ENCODE results near the gene TADA2A.
"Not testable (repeated sequence)": the region's sequence is repeated elsewhere in the genome, so short reads cannot be mapped to it uniquely, and the experiment has no call there.

The TADA2A gene

DNA sequence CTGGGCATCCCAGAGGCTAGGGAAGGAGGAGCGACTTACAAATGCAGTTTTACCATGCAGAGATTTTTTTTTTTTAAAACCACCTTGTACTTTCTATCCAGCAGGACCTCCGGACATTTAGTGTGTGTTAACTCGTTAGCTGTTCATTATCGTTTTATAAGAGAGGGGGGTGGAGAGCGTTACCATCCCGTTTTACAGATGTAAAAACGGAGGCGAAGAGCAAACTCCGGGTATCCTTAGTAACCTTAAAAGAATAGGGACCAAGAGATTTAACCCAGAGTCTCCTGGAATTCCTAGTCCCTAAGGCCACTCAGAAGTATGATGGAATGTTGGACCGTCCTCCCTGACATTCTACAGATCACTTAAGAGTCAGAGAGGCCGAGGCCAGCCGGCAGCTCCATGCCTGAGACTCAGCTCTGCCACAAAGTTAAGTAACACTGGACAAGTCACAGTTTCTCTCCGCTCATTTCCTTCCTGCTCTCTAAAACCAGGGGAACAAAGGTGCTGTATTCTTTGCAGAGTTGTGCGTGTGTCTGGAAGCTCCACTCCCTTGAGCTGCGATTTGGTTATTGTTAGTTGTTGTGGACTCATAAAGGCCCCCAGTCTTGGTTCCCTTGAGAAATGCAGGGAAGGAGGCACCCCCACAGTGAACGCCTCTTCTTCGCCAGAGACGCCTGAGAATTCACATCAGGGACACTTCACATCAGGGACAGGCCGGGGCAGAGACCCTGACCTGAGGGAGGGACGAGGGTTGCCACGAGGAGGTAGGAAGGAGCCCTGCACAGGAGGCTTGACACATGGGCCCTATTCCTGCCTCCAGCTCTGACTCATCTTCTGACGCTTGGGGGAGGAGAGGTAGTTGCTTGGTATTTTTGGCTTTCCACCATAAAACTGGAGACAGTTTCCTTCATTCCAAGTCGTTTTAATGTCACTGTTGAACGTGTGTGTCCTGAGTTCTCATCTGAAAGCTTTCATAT is 84.2 kb downstream of the TADA2A start:
- DNase-seq (ENCODE audit: low read depth in 2 of 2): no peak

DNA sequence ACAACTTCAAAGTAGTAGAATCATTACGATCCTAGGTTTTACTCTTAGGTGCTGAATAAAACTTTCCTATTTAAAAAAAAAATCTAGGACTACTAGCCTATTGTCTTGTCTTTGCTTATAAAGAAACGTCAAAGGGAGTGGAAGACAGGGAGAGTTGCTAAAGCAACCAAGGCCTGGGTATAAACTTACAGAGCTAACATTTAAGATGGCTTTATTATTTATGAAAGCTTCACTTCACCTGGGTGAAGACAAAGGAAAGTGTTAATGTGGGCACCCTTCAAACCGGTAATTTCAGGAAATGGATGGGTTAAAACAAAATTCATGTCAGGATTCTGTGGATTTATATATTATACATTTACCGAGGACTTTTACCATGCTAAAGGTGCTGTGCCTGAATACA is 85.5 kb downstream of the TADA2A start:
- DNase-seq (ENCODE audit: low read depth in 2 of 2): no peak

DNA sequence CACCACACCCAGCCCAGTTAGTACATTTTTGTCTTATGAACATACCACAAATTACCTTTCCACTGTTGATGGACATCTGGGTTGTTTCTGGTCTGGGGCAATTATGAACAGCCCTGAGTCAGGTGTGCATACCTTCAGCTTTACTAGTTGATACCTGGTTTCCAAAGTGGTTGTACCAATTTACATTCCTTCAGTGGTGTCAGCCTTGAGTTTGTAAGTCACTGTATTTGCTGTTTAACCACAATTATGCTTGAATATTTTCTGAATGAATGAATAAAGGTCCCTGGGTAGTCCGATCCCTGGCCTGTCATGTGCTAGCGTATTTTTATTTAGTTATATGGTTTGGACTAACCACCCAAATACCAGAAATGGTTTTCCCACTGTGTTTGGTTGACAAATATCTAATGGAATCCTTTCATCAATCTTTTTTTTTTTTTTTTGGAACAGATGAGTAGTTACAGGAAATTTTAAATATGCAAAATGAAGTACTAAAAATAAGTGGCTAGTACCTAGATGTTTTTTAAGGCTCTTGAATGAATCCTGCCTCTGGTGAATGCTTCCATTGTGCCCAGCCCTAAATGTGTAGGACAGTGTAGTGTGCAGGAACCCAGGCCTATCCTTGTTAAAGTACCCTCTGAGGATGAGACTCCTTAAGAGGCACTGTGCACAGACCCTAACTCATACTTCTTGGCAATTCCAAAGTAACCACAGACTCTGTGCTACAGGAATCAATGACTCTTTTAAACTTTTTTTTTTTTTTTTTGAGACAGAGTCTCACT is 86.8 kb downstream of the TADA2A start:
- no peak for DNase-seq (ENCODE audit: low read depth in 2 of 2)

DNA sequence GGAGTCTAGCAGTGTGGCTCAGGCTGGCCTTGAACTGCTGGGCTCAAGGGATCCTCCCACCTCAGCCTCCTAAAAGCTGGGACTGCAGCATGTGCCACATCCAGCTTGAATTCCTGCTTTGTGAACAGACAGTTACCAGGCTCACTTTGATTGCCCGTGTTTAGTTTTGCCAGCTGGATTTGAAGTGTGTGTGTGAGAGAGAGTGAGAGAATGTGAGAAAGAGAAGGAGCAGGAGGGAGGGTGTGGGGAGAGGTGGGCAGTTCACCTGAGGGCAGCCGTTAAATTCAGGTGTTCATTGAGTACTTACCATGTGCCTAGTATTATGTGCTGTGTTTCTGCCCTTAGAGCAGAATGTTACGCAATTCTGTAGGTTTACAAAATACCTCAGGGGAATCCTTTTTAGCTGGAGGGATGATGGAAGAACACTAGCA is 87.7 kb downstream of the TADA2A start:
- DNase-seq (ENCODE audit: low read depth in 2 of 2): no peak

DNA sequence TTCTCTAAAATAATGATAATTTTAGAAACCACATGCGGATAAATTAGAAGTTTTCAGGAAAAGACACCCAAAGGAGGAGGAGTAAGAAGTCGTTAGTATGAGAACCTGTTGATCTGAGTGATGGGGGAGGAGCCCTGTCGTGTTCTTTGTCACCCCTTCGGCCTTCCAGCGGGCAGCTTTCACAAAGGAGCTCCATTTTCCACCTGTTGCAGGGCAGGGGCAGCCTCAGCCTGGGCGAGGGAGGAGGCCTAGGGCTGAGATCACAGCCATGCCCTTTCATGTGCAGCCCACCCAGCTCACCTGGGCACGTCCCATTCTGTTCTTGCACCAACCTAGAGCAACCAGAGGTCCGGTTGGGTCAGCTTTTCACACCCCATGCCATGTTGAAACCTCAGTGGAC is 88.3 kb downstream of the TADA2A start:
- no peak for DNase-seq (ENCODE audit: low read depth in 2 of 2)

DNA sequence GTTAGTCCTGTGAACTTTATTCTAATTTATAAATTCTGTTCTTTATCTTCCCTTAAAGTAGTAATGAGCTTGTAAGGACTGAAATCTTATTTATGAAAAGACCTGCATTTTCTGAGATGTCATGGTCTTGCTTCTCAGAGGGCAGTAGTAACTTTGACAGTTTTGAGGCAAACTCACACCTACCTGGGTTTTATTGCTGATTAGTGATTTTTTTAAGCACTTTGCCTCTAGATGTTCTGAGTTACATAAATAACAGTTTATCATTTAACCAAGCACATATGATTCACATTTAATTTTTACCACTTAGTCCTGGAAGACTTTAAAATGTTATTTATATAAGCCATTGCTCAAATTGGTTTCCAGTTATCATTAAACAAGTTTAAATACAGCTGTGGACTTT is 93.7 kb downstream of the TADA2A start:
- no peak for DNase-seq (ENCODE audit: low read depth in 2 of 2)

DNA sequence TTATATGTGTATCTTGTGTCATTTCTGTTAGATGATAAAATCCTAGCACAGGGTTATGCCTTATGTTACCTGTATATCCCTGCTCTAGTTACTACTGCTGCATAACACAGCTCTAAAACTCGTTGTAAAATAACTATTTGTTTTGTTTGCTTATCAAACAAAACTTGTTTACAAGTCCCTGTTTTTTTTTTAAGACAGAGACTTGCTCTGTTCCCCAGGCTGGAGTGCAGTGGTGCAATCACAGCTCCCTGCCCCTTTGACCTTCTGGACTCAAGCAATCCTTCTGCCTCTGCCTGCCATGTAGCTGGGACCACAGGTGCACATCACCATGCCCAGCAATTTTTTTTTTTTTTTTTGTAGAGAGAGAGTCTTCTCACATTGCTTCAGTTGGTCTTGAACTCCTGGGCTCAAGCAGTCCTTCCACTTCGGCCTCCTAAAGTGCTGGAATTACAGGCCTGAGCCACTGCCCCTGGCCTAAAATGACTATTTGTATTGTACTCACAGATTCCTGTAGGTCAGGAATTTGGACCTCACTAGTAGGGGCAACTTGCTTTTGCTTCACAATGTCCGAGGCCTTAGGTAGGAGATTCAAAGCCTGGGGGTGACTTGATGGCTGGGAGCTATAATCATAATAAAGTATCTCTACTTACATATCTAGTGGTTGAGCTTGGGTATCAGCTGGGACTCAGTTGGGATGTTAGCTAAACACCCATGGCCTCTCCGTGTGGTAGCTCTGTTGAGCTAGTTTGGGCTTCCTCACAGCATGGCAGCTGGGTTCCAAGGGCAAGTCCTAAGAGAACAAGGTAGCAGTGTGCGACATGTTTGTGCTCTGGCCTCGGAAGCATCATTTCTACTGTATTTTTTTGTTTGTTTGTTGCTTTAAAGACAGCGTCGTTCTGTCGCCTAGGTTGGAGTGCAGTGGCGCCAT is 95.6 kb downstream of the TADA2A start:
- no peak for DNase-seq (ENCODE audit: low read depth in 2 of 2)

DNA sequence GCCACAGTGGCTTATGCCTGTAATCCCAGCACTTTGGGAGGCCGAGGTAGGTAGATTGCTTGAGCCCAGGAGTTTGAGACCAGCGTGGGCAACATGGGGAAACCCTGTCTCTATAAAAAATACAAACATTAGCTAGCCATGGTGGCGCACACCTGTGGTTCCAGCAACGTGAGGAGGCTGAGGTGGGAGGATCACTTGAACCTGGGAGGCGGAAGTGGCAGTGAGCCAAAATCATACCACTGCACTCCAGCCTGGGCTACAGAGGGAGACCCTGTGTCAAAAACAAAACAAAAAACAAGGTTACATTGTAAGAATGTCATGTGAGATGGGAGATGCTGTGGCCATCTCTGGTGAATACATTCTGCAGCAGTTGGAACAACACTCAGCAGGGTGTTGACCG is 96.5 kb downstream of the TADA2A start:
- no peak for DNase-seq (ENCODE audit: low read depth in 2 of 2)

DNA sequence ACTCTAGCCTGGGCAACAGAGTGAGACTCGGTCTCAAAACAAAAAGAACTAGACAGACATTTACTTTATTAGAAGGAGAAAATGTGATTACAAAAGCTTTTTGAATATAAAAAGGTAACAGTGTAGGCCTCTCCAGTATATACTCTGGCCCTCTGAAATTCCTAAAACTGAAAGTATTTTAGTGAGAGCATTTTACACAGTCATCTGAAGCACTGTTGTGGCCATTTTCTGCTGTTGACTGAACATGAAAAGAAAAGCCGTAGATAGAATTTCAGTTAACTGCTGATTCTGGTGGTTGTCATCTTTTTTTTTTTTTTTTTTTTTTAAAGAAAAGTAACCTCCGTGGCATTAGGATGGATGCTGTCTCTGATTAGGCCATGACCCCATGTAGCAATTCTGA is 98.6 kb downstream of the TADA2A start:
- DNase-seq (ENCODE audit: low read depth in 2 of 2): no peak

DNA sequence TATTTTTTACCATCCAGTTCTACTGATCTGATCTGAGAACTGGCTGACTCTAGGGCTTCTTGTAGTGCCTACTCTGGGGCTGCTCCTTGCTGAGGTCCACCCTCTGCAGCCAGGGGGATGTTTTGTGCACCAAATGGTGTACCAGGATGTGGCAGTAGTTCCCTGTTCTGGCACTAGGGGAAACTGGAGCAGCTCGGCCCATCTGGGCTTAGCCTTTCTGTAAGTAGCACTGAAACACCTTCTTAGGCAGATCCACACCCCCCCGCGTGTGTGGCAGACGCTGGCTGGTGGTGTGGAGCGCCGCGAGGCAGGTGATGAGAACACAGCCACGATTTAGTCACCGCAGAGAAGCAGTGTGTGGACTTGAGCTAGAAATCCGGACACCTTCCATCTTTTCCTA is 100.0 kb downstream of the TADA2A start:
- DNase-seq (ENCODE audit: low read depth in 2 of 2): no peak

DNA sequence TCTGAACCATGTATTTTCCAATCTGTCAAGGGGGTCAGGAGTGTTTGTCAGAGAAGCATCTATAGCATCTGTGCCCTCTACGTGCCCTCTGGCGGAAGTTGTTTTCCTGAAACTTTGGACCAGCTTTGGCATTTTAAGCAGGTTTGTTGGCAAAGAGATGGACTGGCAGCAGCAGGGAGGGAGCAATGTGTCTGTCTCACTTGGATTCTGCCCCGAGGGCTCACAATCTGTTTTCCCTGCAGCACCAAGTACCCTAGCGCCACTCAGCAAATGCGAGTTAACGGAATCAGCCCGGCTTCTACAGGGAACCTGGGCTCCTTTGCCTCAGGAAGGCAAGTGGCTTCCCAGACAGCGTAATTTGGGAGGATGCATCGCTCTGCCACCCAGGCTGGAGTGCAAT is 100.4 kb downstream of the TADA2A start:
- no peak for DNase-seq (ENCODE audit: low read depth in 2 of 2)

DNA sequence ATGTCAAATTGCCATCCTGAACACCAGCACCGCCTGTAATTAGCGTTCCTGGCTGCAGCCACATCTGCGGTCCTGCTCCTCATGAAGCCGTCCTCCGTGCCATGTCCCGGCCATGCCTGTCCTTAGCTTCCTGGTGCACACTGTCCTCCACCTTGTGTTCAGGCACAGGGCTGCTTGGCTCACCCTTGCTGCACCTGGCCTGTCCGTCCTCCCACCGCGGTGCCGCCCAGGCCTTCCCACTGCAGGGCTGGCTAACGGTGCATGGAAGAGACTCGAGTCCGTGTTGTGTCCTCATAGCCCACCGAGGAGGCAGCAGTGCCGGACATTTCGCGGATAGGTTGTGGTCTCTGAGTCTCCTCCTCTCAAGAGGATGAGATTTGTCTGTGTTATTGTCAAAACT is 103.4 kb downstream of the TADA2A start:
- DNase-seq (ENCODE audit: low read depth in 2 of 2): no peak

DNA sequence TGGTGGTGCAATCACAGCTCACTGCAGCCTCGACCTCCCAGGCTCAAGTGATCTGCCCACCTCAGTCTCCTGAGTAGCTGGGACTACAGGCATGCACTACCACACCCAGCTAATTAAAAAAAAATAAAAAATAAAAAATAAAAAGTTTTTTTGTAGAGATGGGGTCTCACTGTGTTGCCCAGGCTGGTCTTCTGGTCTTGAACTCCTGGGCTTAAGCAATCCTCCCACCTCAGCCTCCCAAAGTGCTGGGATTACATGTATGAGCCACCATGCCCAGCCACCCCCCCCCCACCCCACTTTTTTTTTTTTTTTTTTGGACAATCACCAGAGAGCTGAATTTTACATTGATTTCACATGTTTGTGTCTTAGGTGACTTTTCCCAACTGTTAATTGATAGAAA is 105.0 kb downstream of the TADA2A start:
- DNase-seq (ENCODE audit: low read depth in 2 of 2): not testable (repeated sequence)

DNA sequence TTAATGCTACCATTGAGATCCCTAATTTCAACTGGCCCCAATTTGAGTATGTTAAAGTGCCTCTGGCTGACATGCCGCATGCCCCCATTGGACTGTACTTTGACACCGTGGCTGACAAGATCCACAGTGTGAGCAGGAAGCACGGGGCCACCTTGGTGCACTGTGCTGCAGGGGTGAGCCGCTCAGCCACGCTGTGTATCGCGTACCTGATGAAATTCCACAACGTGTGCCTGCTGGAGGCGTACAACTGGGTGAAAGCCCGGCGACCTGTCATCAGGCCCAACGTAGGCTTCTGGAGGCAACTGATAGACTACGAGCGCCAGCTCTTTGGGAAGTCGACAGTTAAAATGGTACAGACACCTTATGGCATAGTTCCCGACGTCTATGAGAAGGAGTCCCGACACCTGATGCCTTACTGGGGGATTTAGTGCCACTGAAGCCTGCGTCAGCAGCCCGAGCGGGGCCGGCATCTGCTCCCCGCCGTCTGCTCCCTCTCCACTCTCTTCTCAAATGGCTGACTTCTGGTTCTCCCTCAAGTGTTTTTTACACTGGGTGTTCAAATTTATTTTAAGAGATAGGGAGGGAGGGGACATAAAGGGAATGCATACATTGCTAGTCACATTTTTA is 105.9 kb downstream of the TADA2A start:
- DNase-seq (ENCODE audit: low read depth in 2 of 2): no peak

DNA sequence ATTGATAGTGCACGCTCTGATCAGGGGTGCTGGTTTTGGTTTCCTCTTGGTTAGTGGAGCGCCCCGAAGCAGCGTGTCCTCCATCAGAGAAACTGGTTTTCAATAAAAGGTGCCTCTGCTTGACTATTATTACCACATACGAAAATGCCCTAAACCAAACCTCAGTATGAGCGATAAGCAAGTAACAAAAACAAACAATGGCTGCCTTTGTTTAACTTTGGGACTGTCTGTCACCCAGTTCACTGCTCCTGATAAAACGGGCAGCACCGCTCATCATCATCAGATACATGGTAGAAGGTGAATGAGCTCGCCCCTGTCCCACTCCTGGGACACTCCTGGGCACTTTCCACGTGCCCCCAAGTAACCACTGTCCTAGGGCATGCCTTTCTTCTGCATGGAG is 107.0 kb downstream of the TADA2A start:
- DNase-seq (ENCODE audit: low read depth in 2 of 2): no peak

DNA sequence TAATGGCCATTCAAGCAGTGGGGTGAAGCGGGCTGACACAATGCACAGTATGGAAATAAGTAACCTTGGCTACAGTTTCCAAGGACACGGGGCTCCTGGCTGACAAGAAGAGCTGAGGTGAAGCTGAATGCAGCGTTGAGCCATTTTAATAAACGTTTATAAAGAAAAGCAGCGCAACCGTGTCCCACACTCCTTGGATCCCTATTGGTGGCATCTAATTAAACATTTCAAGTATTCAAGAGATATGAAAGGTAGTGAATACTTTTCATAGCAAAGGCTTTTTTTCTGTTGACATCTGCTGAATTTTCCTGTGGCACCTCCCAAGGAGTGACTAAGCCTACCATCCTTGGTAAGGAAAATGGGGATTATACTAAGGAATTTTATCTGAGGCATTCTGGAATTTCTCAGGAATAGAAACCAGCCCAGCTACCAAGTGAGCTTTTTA is 109.5 kb downstream of the TADA2A start:
- no peak for DNase-seq (ENCODE audit: low read depth in 2 of 2)

DNA sequence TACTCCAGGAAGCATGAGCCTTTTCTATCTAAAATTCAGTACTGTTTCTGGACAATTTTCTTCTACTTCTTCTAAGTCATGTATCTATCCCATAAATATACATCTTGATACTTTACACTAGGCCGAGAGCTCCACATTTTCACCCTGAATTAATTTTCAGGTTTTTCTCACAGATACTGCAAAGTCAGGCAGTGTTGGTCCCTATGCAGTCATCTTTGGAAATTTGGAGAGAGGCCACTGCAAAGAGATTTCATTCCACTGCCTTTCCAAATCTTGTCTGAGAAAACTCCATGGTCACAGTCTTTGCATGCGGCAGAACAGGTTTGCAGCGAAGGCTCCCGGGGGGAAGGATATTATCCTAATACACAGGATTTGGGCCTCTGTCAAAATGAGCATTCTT is 111.2 kb downstream of the TADA2A start:
- DNase-seq (ENCODE audit: low read depth in 2 of 2): no peak

DNA sequence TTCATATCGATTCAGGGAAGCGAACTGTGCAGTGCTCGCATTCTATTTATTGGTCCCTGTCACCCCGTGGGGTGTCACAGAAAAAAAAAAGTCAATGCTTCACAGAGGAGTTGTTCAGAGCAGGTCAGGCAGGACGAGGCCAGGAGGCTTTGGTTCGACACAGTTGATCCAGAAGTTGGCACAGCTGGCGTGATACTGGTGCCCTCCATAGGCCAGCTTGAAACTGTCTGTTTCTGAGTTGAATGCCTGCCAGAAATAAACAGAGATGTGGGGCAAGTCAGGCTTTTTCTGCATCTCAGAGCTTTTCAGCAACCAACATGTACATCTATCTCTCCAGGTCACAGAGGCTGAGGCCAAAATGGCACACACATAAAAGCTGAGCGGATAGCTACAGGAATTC is 112.1 kb downstream of the TADA2A start:
- no peak for DNase-seq (ENCODE audit: low read depth in 2 of 2)

DNA sequence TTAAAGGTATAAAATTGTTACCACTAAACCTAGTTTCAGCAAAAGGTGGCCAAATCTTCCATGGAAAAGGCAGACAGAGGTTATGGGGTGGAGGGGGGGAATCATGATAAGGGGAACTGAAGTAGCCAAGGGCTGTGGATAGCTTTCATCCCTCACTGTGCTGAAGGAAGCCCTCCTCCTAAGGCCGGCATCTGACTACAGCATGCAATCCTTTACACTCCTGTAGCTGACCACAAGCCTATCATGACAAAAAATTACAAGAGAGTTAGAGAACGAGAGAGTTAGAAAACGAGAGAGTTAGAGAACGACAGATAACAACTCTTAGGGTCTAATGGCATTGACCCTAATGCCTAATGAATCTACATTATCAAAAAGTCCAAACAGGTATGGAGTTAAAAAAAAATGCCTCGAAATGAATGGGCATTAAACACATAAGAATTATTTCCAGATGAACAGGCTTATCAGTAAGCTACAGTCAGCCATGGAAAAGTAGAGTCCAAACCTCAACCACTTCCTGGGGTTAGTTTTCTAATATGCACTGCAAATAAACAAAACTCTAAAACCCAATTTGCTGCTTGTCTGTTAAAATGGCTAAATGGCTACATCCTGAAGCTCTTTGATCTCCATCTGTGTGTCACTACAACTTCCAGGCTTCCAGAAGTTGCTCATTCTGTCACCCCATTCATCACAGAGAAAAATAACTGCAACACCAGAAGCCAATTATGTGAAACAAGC is 112.7 kb downstream of the TADA2A start:
- DNase-seq (ENCODE audit: low read depth in 2 of 2): no peak

DNA sequence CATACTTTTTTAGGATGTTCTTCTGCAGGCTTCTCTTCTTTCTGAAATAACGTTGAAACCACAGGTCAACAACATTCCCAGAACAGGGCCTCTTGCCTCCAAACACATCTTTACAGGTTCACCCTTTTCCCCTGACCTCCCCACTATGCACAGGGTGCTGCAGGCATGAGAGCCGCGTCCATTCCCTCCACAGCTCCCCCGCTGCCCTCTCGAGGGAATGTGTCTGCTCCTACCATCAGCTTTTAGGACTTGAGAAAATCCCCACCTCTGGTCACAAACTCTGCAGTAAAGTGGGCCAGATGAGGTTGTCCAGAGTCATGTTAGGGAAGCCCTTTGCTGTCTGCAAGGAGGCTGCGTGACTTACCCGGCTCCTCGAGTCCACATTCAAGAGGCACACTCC is 113.5 kb downstream of the TADA2A start:
- no peak for DNase-seq (ENCODE audit: low read depth in 2 of 2)

DNA sequence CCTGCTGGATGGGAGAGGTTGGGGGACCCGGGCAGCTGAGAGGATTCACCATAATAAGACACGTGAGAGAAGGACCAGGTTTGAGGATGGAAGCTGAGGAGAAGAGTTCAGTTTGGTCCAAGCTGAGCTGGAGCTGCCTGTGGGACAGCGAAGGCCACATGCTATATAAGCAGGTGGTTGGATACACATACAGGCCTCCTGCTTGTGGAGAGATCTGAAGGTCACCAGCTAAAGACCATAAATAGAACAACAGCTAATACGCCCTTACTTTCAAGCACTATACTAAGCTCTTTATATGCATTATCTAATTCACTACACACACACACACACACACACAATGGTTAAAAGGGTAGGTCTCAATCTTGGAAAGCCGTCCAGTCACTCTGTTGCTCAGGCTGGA is 115.1 kb downstream of the TADA2A start:
- DNase-seq (ENCODE audit: low read depth in 2 of 2): no peak

Measured in stimulated activated CD8-positive, alpha-beta memory T cell treated with anti-CD3 and anti-CD28 coated beads, Interleukin-15, amount 100 ng/mL, for 4 hours (primary cell).